ENCODE measurements around the gene TMED1. TPM values are rescaled to one million over a fixed set of nuclear protein-coding genes. Genes with fewer than 3 reads are reported as not detected.
A peak's percentile ranks its signal among the peaks of the same experiment; 100 is the strongest.

TMED1 gene
- total and polyA plus RNA-seq, 2 of the 13 experiments (the other 11 are each of a cell fraction or from before 2014, with no cell fraction given) = 48.3 to 51.8 TPM

GRCh38 chr19:10830931-10831779, 4.9 kb downstream of the TMED1 start:
- BruUV-seq (replicated peaks) = no TSS peak
- TF ChIP-seq ZEB1 (IDR thresholded peaks at IDR 0.05; ENCODE audit: insufficient replicate concordance, low read depth) (no peak), RBFOX2 (IDR thresholded peaks at IDR 0.05; ENCODE audit: low read depth, low read length) (peak; percentile 49; the same call in 1 of the 2 replicates), AGO2 (optimal IDR thresholded peaks at IDR 0.05; ENCODE audit: low read depth, low read length) (peak; percentile 92), CCAR2 (optimal IDR thresholded peaks at IDR 0.05; ENCODE audit: low read depth, low read length) (no peak), ZNF317 (CRISPR knock-in tag; IDR thresholded peaks at IDR 0.05) (no peak), CEBPZ (IDR thresholded peaks at IDR 0.05; ENCODE audit: low read length) (no peak), HMGXB4 (CRISPR knock-in tag; IDR thresholded peaks at IDR 0.05; ENCODE audit: borderline replicate concordance in 1 of 2, low read depth in 1 of 2) (no peak), ELF1 (CRISPR knock-in tag; IDR thresholded peaks at IDR 0.05) (no peak), ZNF546 (CRISPR knock-in tag; conservative IDR thresholded peaks at IDR 0.05) (no peak), ZBTB20 (CRISPR knock-in tag; IDR thresholded peaks at IDR 0.05; ENCODE audit: borderline replicate concordance, low read depth) (no peak), ZNF329 (CRISPR knock-in tag; IDR thresholded peaks at IDR 0.05; ENCODE audit: low read depth) (no peak), ZNF335 (CRISPR knock-in tag; IDR thresholded peaks at IDR 0.05) (no peak), TP53 (CRISPR knock-in tag; conservative IDR thresholded peaks at IDR 0.05) (no peak), ZNF280B (CRISPR knock-in tag; IDR thresholded peaks at IDR 0.05; ENCODE audit: borderline replicate concordance) (no peak), PTBP1 (IDR thresholded peaks at IDR 0.05; ENCODE audit: low read depth, low read length, poor library complexity, severe bottlenecking) (no peak)

More at GRCh38 chr19:10830931-10831779, 4.9 kb downstream of the TMED1 start:
- Histone ChIP-seq H3K4me2 (ENCODE audit: low read depth, low read length) (no peak overlapping the region), H3K79me2 (ENCODE audit: insufficient read depth, low read length) (no peaks in the 10 kb centered on the region), H4K20me1 (ENCODE audit: insufficient read depth, low read length) (no peaks in the 10 kb centered on the region), H3K27ac (ENCODE audit: extremely low read length, insufficient read depth, low read length) (no peak overlapping the region), H3K4me3 (replicated peaks in 1 of 3; ENCODE audit: insufficient read depth in 1 of 3, low read depth in 2 of 3, low read length in 3 of 3) (no peak overlapping the region), H2AFZ (ENCODE audit: low read length) (no peak overlapping the region), H3K9ac (ENCODE audit: insufficient read depth, low read depth, low read length) (no peak overlapping the region), H3K36me3 (replicated peaks in 1 of 2; ENCODE audit: control insufficient read depth in 1 of 2, insufficient read depth in 2 of 2, low read length in 2 of 2) (peaks cover 14 to 23% of the 10 kb centered on the region in 2 experiments; a peak in 4 of 5 replicates), H3K4me1 (ENCODE audit: insufficient read depth, low read length) (peaks cover 6% of the 10 kb centered on the region; the same call in 1 of the 2 replicates), H3K9me3 (ENCODE audit: low read length) (no peaks in the 10 kb centered on the region), H3K27me3 (ENCODE audit: control insufficient read depth in 1 of 2, insufficient read depth in 2 of 2, low read length in 2 of 2) (no peaks in the 10 kb centered on the region)
- CTCF ChIA-PET (ENCODE audit: low intra/inter-chr PET ratio, low total read pairs) = no interaction called here
- no peak for DNase-seq (ENCODE audit: low spot score)
- POLR2A ChIA-PET = no interaction called here
- 96% methylated on average over 19 of the region's 33 CpGs for WGBS (ENCODE audit: low lambda C conversion rate)
- FAIRE-seq = no peak
- no peak for ATAC-seq
- intact Hi-C loops (cut with micrococcal nuclease; ENCODE audit: unreplicated experiment) = loop anchor here (10.0 kb wide), 1 partner anchor 116 kb away; the partner anchor contains the start of gene DNM2
- in situ Hi-C loops (cut with HindIII; ENCODE audit: extremely low pct_ligation_motif_present, low pct_unique_long_range_greater_than_20kb) = no loop called here
